ENCODE measurements around the gene TFDP2. TPM values are rescaled to one million over a fixed set of nuclear protein-coding genes. Genes with fewer than 3 reads are reported as not detected.

The TFDP2 gene
- total and polyA plus RNA-seq, 10 donors, result 4.1 to 40.5 (median 27.9) TPM

DNA sequence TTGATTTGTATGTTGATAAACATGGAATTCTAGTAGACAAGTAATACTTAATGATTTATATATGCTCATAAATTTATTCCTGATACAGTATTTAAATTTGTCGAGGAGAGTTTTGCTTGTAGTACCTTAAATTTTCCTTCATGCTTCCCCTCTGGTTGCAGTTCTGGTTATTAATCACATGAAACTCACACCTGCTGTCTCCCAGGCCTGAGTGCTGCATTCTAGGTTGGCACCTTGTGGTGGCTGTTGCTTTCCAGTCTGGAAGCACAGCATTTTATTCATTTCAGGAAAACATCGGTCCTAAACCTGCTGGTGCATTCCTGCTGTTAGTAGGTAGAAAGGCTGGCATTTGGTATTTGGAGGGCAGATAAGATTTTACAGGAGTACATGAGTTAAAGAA lies 228.0 kb downstream of the TFDP2 start:
- peaks cover 0 to 97% (median 18%) of the 10 kb centered on the region in 6 donors for H3K36me3 ChIP-seq
- intact Hi-C loops (cut with DNase I; ENCODE audit: low total_unique reads), result no loop called here
- H3K9me3 ChIP-seq, result no peaks in the 10 kb centered on the region
- no peak overlapping the region for H3K4me3 ChIP-seq
- 80 to 90% (median 87%) methylated on average over 2 of the region's 2 CpGs for WGBS, 5 donors
- H3K4me1 ChIP-seq, result no peaks in the 10 kb centered on the region
- no peak for DNase-seq
- no peaks in the 10 kb centered on the region for H3K27me3 ChIP-seq (replicated peaks in 1 of 7)
- TF ChIP-seq POLR2AphosphoS5 (IDR thresholded peaks at IDR 0.05), result no peak
- TF ChIP-seq CTCF (IDR thresholded peaks at IDR 0.05 in 8 of 11, conservative IDR thresholded peaks at IDR 0.05 in 3 of 11), result no peak
- TF ChIP-seq POLR2A (IDR thresholded peaks at IDR 0.05), result no peak
- no peak overlapping the region for H3K27ac ChIP-seq

GRCh38 chr3:141920701-141921100 lies 228.6 kb downstream of the TFDP2 start:
- intact Hi-C loops (cut with DNase I; ENCODE audit: low total_unique reads), result no loop called here
- TF ChIP-seq POLR2AphosphoS5 (IDR thresholded peaks at IDR 0.05) (no peak), POLR2A (IDR thresholded peaks at IDR 0.05) (no peak), CTCF (IDR thresholded peaks at IDR 0.05 in 8 of 11, conservative IDR thresholded peaks at IDR 0.05 in 3 of 11) (no peak)
- H3K9me3 ChIP-seq, result no peaks in the 10 kb centered on the region
- no peak overlapping the region for H3K27ac ChIP-seq
- 81 to 91% (median 88%) methylated on average over 4 of the region's 4 CpGs for WGBS, 5 donors
- peaks cover 0 to 97% (median 16%) of the 10 kb centered on the region in 6 donors for H3K36me3 ChIP-seq
- H3K27me3 ChIP-seq (replicated peaks in 1 of 7), result no peaks in the 10 kb centered on the region
- H3K4me1 ChIP-seq, result no peaks in the 10 kb centered on the region
- DNase-seq, result no peak
- H3K4me3 ChIP-seq, result no peak overlapping the region

DNA sequence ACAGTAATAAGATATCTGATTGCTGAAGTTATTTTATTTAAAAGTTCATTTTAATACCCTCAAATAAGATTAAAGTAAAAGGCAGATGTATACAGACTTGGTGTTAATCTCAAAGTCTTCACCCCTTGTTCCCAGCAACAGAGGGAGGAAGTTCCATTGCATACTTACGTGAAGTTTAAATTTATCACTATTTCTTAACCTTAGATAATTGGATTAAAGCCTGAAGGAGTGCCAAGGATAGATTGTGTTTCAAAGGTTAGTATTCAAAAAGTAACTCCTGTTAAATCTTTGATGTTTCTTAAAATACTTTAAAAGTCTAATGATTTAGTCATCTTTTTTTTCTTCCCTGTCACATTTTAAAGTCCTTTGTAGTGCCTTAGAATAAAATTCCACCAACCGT lies 233.6 kb downstream of the TFDP2 start:
- no peak for DNase-seq
- no peaks in the 10 kb centered on the region for H3K4me1 ChIP-seq
- no peak overlapping the region for H3K27ac ChIP-seq
- TF ChIP-seq POLR2A (IDR thresholded peaks at IDR 0.05) (no peak), POLR2AphosphoS5 (IDR thresholded peaks at IDR 0.05) (no peak), CTCF (IDR thresholded peaks at IDR 0.05 in 8 of 11, conservative IDR thresholded peaks at IDR 0.05 in 3 of 11) (no peak)
- intact Hi-C loops (cut with DNase I; ENCODE audit: low total_unique reads), result loop anchor here (10.0 kb wide), 1 partner anchor 181 kb away; the partner anchor contains the start of gene RNF7
- H3K9me3 ChIP-seq, result no peaks in the 10 kb centered on the region
- WGBS, 5 donors, result 88 to 96% (median 95%) methylated on average over 2 of the region's 2 CpGs
- peaks cover 0 to 86% (median 8%) of the 10 kb centered on the region in 6 donors for H3K36me3 ChIP-seq
- no peaks in the 10 kb centered on the region for H3K27me3 ChIP-seq (replicated peaks in 1 of 7)
- H3K4me3 ChIP-seq, result no peak overlapping the region

DNA sequence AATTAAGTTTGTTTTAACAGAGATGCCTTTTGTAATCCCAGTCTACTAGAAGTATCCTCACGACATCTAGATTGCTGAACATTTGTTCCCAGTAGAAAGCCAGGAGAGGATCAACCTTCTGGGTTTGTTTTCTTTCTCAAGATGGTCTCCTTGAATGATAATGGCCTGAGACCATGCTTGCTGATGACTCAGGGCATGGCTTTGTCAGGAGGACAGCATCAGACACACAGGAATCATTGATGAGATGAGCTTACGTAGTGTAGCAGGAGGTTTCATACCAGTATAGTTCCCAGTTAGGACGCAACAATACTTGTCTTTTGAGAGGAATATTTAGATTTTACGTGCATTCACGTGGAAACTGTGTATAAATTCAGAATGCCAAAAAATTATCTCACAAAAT lies 234.3 kb downstream of the TFDP2 start:
- Histone ChIP-seq H3K36me3 (peaks cover 0 to 81% (median 6%) of the 10 kb centered on the region in 6 donors), H3K4me3 (no peak overlapping the region), H3K27me3 (replicated peaks in 1 of 7) (no peaks in the 10 kb centered on the region), H3K9me3 (no peaks in the 10 kb centered on the region), H3K4me1 (no peaks in the 10 kb centered on the region), H3K27ac (no peak overlapping the region)
- intact Hi-C loops (cut with DNase I; ENCODE audit: low total_unique reads), result loop anchor here (10.0 kb wide), 1 partner anchor 180 kb away; the partner anchor contains the start of gene RNF7
- DNase-seq, result no peak
- WGBS, 5 donors, result 98 to 100% (median 98%) methylated on average over 5 of the region's 5 CpGs
- TF ChIP-seq CTCF (IDR thresholded peaks at IDR 0.05 in 8 of 11, conservative IDR thresholded peaks at IDR 0.05 in 3 of 11) (no peak), POLR2AphosphoS5 (IDR thresholded peaks at IDR 0.05) (no peak), POLR2A (IDR thresholded peaks at IDR 0.05) (no peak)
